Endodermal cell (in vitro differentiated cells): ENCODE data around the gene MTHFD2. TPM values are rescaled to one million over a fixed set of nuclear protein-coding genes. Genes with fewer than 3 reads are reported as not detected.
A peak's percentile ranks its signal among the peaks of the same experiment; 100 is the strongest.

ENCODE experiments used
- DNase-seq: peaks from one replicate; pipeline ENCODE4 v3.0.0-alpha.2; 2017
- H3K27ac ChIP-seq: 2 replicates; pipeline ENCODE4 v1.5.1; 2013; ENCODE audit warnings: mild to moderate bottlenecking, low read depth, low read length, moderate library complexity
- H3K27me3 ChIP-seq: 2 replicates; pipeline ENCODE4 v1.6.1; 2013; ENCODE audit warnings: mild to moderate bottlenecking, low read length, moderate library complexity; ENCODE audit not compliant: insufficient read depth, control insufficient read depth, poor library complexity, severe bottlenecking
- H3K36me3 ChIP-seq: 2 replicates; pipeline ENCODE4 v1.7.0; 2013; ENCODE audit warnings: mild to moderate bottlenecking, low read length, moderate library complexity; ENCODE audit not compliant: control insufficient read depth, insufficient read depth
- H3K4me1 ChIP-seq: one replicate; pipeline ENCODE4 v1.7.0; 2013; ENCODE audit warnings: low read length; ENCODE audit not compliant: control insufficient read depth, insufficient read depth
- H3K4me3 ChIP-seq: 2 replicates; pipeline ENCODE4 v1.5.1; 2013; ENCODE audit warnings: mild to moderate bottlenecking, low read length, moderate library complexity
- H3K9ac ChIP-seq: 2 replicates; pipeline ENCODE4 v1.6.1; 2013; ENCODE audit warnings: mild to moderate bottlenecking, low read length, moderate library complexity; ENCODE audit not compliant: poor library complexity, severe bottlenecking; ENCODE audit errors: extremely low read depth
- H3K9me3 ChIP-seq: 2 replicates; pipeline ENCODE4 v1.6.1; 2013; ENCODE audit warnings: mild to moderate bottlenecking, low read length, moderate library complexity; ENCODE audit not compliant: control insufficient read depth
- H3K27ac Mint-ChIP-seq: 2 replicates; pipeline ENCODE4 v1.8.0; 2020; ENCODE audit warnings: mixed read lengths
- H3K27me3 Mint-ChIP-seq: 2 replicates; pipeline ENCODE4 v1.8.0; 2021; ENCODE audit warnings: mild to moderate bottlenecking, mixed read lengths; ENCODE audit not compliant: insufficient read depth
- H3K36me3 Mint-ChIP-seq: 2 replicates; pipeline ENCODE4 v1.8.0; 2020; ENCODE audit warnings: low read depth, mixed read lengths
- H3K4me1 Mint-ChIP-seq: 2 replicates; pipeline ENCODE4 v1.8.0; 2020; ENCODE audit warnings: mixed read lengths
- H3K4me3 Mint-ChIP-seq: 2 replicates; pipeline ENCODE4 v1.8.0; 2020; ENCODE audit warnings: mild to moderate bottlenecking, moderate library complexity, mixed read lengths
- H3K9me3 Mint-ChIP-seq: 2 replicates; pipeline ENCODE4 v1.8.0; 2020; ENCODE audit warnings: mild to moderate bottlenecking, mixed read lengths
- CTCF ChIP-seq: fragments of 200-600 bp; sonication (generic); conservative IDR thresholded peaks from 2 replicates; pipeline ENCODE4 v1.5.0; 2021; ENCODE audit warnings: antibody characterized with exemption, mild to moderate bottlenecking
- WGBS, 2 experiments: methylation state at CpG; one replicate each; pipeline versions ENCODE4 v1.1.5 to v1.1.7; 2013; ENCODE audit warnings: missing lambda C conversion rate in 2 of 2, mixed read lengths in 1 of 2; ENCODE audit not compliant: insufficient coverage in 1 of 2, insufficient read length in 1 of 2; 5-methylcytosine and 5-hydroxymethylcytosine counted together
- total RNA-seq, 2 donors: library from RNA; stranded (reverse); fragmentation: NEBNext Ultra II Directional in 1 of 2; extraction: Animal tissue kit (Norgen Biotek cat#: 25700) in 1 of 2; gene quantifications; 2 replicates in 1 of 2; 3 replicates in 1 of 2; pipeline ENCODE4 v1.2.1, GENCODE V29; 2021

Gene MTHFD2
- total RNA-seq, 2 donors from 2014 or later = 77.4 to 84.5 TPM

- no peaks in the 10 kb centered on the region for H3K4me1 ChIP-seq
- Mint-ChIP-seq H3K27ac (no peak overlapping the region), H3K4me3 (no peak overlapping the region), H3K27me3 (peaks cover 1% of the 10 kb centered on the region), H3K4me1 (peaks cover 18% of the 10 kb centered on the region), H3K9me3 (no peaks in the 10 kb centered on the region), H3K36me3 (no peaks in the 10 kb centered on the region)
- H3K27ac ChIP-seq = no peak overlapping the region
- H3K9ac ChIP-seq = no peak overlapping the region
- no peaks in the 10 kb centered on the region for H3K9me3 ChIP-seq
- TF ChIP-seq CTCF = no peak
- WGBS, 2 experiments = 86% methylated on average over 1 of the region's 1 CpG; no CpG with 5 or more reads in 1 of the 2 experiments
- H3K36me3 ChIP-seq = no peaks in the 10 kb centered on the region
- no peak overlapping the region for H3K4me3 ChIP-seq
- DNase-seq = no peak
- H3K27me3 ChIP-seq = no peaks in the 10 kb centered on the region
Measured at GRCh38 chr2:74264281-74264680, 65.9 kb downstream of the MTHFD2 start.

- Mint-ChIP-seq H3K27me3 (peaks cover 16% of the 10 kb centered on the region), H3K9me3 (no peaks in the 10 kb centered on the region), H3K27ac (no peak overlapping the region), H3K4me1 (peaks cover 2% of the 10 kb centered on the region), H3K36me3 (no peaks in the 10 kb centered on the region), H3K4me3 (no peak overlapping the region)
- Histone ChIP-seq H3K27me3 (peaks cover 15% of the 10 kb centered on the region), H3K9me3 (no peaks in the 10 kb centered on the region), H3K9ac (no peak overlapping the region), H3K4me3 (no peak overlapping the region), H3K36me3 (no peaks in the 10 kb centered on the region), H3K27ac (no peak overlapping the region), H3K4me1 (no peaks in the 10 kb centered on the region)
- WGBS, 2 experiments = 75% methylated on average over 2 to 4 of the region's 4 CpGs
- DNase-seq = peak; percentile 67
- TF ChIP-seq CTCF = peak; percentile 70
Measured at GRCh38 chr2:74267068-74267467, 68.7 kb downstream of the MTHFD2 start.

Other genes with a start within 250 kb of the MTHFD2 start
- 10 to 100 TPM; 23.5 to 26.3 TPM for gene TET3, start 213.7 kb upstream of the MTHFD2 start, total RNA-seq
- gene BOLA3, start 50.7 kb upstream of the MTHFD2 start, total RNA-seq = 10 to 100 TPM; 42.5 to 43.2 TPM
- 100 to 1,000 TPM in 1 of 2 donors, 10 to 100 TPM in 1; 92.3 to 125 TPM for gene MOB1A, start 19.7 kb upstream of the MTHFD2 start, total RNA-seq
- 1 to 10 TPM; 2.5 to 3.7 TPM for gene SLC4A5, start 144.8 kb downstream of the MTHFD2 start, total RNA-seq
- 100 to 1,000 TPM; 159 to 213 TPM for gene DCTN1, start 181.7 kb downstream of the MTHFD2 start, total RNA-seq
- 1 to 10 TPM; 3.8 to 4.8 TPM for gene C2orf81, start 223.0 kb downstream of the MTHFD2 start, total RNA-seq
- gene WDR54, start 223.1 kb downstream of the MTHFD2 start, total RNA-seq = 10 to 100 TPM; 43.1 to 69.4 TPM
- gene RTKN, start 243.3 kb downstream of the MTHFD2 start, total RNA-seq = 100 to 1,000 TPM in 1 of 2 donors, 10 to 100 TPM in 1; 83.6 to 117 TPM